ENCODE data around the gene ART4.
A peak's percentile ranks its signal among the peaks of the same experiment; 100 is the strongest.

Gene ART4

GRCh38 chr12:14834509-14834908 lies 8.8 kb downstream of the ART4 start:
- Histone ChIP-seq H3K27ac (ENCODE audit: low read length, poor library complexity, severe bottlenecking) (no peak overlapping the region), H3K4me3 (ENCODE audit: insufficient read depth in 1 of 2, low read depth in 1 of 2, low read length in 2 of 2) (no peak overlapping the region), H3K36me3 (ENCODE audit: control insufficient read depth in 1 of 2, insufficient read depth in 2 of 2, low read depth in 1 of 2, low read length in 2 of 2) (no peaks in the 10 kb centered on the region), H3K9ac (ENCODE audit: low read length) (no peak overlapping the region), H2BK15ac (ENCODE audit: low read depth, poor library complexity, severe bottlenecking) (no peak overlapping the region), H2BK5ac (ENCODE audit: low read depth, low read length, poor library complexity, severe bottlenecking) (no peak overlapping the region), H2BK12ac (ENCODE audit: low read length in 2 of 2) (no peak overlapping the region), H3K9me3 (ENCODE audit: control insufficient read depth, low read length) (no peaks in the 10 kb centered on the region), H3K4me2 (ENCODE audit: low read length, poor library complexity, severe bottlenecking) (no peak overlapping the region), H4K8ac (ENCODE audit: low read length) (no peak overlapping the region), H3K4ac (ENCODE audit: low read depth in 1 of 2, low read length in 2 of 2) (no peak overlapping the region), H3K4me1 (ENCODE audit: control insufficient read depth, insufficient read depth, low read depth, low read length) (peaks cover 1% of the 10 kb centered on the region), H2AK5ac (ENCODE audit: low read length, severe bottlenecking) (no peak overlapping the region), H4K91ac (ENCODE audit: low read length) (no peak overlapping the region), H3K23ac (ENCODE audit: low read length in 2 of 2) (no peak overlapping the region), H3K14ac (ENCODE audit: low read length in 2 of 2) (no peak overlapping the region), H2BK120ac (ENCODE audit: low read depth, low read length) (no peak overlapping the region), H3K27me3 (ENCODE audit: control insufficient read depth in 1 of 2, insufficient read depth in 1 of 2, low read length in 2 of 2) (no peaks in the 10 kb centered on the region), H2AFZ (ENCODE audit: low read depth, low read length) (no peak overlapping the region), H3K18ac (ENCODE audit: low read depth in 1 of 2, low read length in 2 of 2) (no peak overlapping the region), H3K79me1 (replicated peaks; ENCODE audit: low read length, poor library complexity, severe bottlenecking) (no peaks in the 10 kb centered on the region)
- DNase-seq, result peak; percentile 38

- Histone ChIP-seq H3K4me2 (ENCODE audit: low read length, poor library complexity, severe bottlenecking) (no peak overlapping the region), H4K8ac (ENCODE audit: low read length) (no peak overlapping the region), H2BK12ac (ENCODE audit: low read length in 2 of 2) (no peak overlapping the region), H3K27me3 (ENCODE audit: control insufficient read depth in 1 of 2, insufficient read depth in 1 of 2, low read length in 2 of 2) (no peaks in the 10 kb centered on the region), H3K9ac (ENCODE audit: low read length) (no peak overlapping the region), H2BK15ac (ENCODE audit: low read depth, poor library complexity, severe bottlenecking) (no peak overlapping the region), H2BK5ac (ENCODE audit: low read depth, low read length, poor library complexity, severe bottlenecking) (no peak overlapping the region), H3K79me1 (replicated peaks; ENCODE audit: low read length, poor library complexity, severe bottlenecking) (no peaks in the 10 kb centered on the region), H2AFZ (ENCODE audit: low read depth, low read length) (no peak overlapping the region), H3K18ac (ENCODE audit: low read depth in 1 of 2, low read length in 2 of 2) (no peak overlapping the region), H3K27ac (ENCODE audit: low read length, poor library complexity, severe bottlenecking) (no peak overlapping the region), H3K9me3 (ENCODE audit: control insufficient read depth, low read length) (no peaks in the 10 kb centered on the region), H4K91ac (ENCODE audit: low read length) (no peak overlapping the region), H2AK5ac (ENCODE audit: low read length, severe bottlenecking) (no peak overlapping the region), H3K36me3 (ENCODE audit: control insufficient read depth in 1 of 2, insufficient read depth in 2 of 2, low read depth in 1 of 2, low read length in 2 of 2) (no peaks in the 10 kb centered on the region), H3K4ac (ENCODE audit: low read depth in 1 of 2, low read length in 2 of 2) (no peak overlapping the region), H3K4me1 (ENCODE audit: control insufficient read depth, insufficient read depth, low read depth, low read length) (peaks cover 1% of the 10 kb centered on the region), H3K4me3 (ENCODE audit: insufficient read depth in 1 of 2, low read depth in 1 of 2, low read length in 2 of 2) (no peak overlapping the region), H2BK120ac (ENCODE audit: low read depth, low read length) (no peak overlapping the region), H3K14ac (ENCODE audit: low read length in 2 of 2) (no peak overlapping the region), H3K23ac (ENCODE audit: low read length in 2 of 2) (no peak overlapping the region)
- peak; percentile 64 for DNase-seq
- 0% methylated on average over 1 of the region's 1 CpG for WGBS
Measured at GRCh38 chr12:14833952-14834351, 9.4 kb downstream of the ART4 start.

GRCh38 chr12:14833336-14833735 lies 10.0 kb downstream of the ART4 start:
- no peak overlapping the region for H4K8ac ChIP-seq (ENCODE audit: low read length)
- H3K23ac ChIP-seq (ENCODE audit: low read length in 2 of 2), result no peak overlapping the region
- H3K14ac ChIP-seq (ENCODE audit: low read length in 2 of 2), result no peak overlapping the region
- no peaks in the 10 kb centered on the region for H3K79me1 ChIP-seq (replicated peaks; ENCODE audit: low read length, poor library complexity, severe bottlenecking)
- H2AFZ ChIP-seq (ENCODE audit: low read depth, low read length), result no peak overlapping the region
- no peak overlapping the region for H3K18ac ChIP-seq (ENCODE audit: low read depth in 1 of 2, low read length in 2 of 2)
- no peaks in the 10 kb centered on the region for H3K9me3 ChIP-seq (ENCODE audit: control insufficient read depth, low read length)
- H3K27ac ChIP-seq (ENCODE audit: low read length, poor library complexity, severe bottlenecking), result no peak overlapping the region
- H2BK5ac ChIP-seq (ENCODE audit: low read depth, low read length, poor library complexity, severe bottlenecking), result no peak overlapping the region
- no peak overlapping the region for H3K9ac ChIP-seq (ENCODE audit: low read length)
- DNase-seq, result no peak
- no peaks in the 10 kb centered on the region for H3K36me3 ChIP-seq (ENCODE audit: control insufficient read depth in 1 of 2, insufficient read depth in 2 of 2, low read depth in 1 of 2, low read length in 2 of 2)
- H3K4me3 ChIP-seq (ENCODE audit: insufficient read depth in 1 of 2, low read depth in 1 of 2, low read length in 2 of 2), result no peak overlapping the region
- no peak overlapping the region for H2BK12ac ChIP-seq (ENCODE audit: low read length in 2 of 2)
- no peak overlapping the region for H4K91ac ChIP-seq (ENCODE audit: low read length)
- no peak overlapping the region for H2AK5ac ChIP-seq (ENCODE audit: low read length, severe bottlenecking)
- no peak overlapping the region for H2BK15ac ChIP-seq (ENCODE audit: low read depth, poor library complexity, severe bottlenecking)
- no peak overlapping the region for H3K4me2 ChIP-seq (ENCODE audit: low read length, poor library complexity, severe bottlenecking)
- no peaks in the 10 kb centered on the region for H3K27me3 ChIP-seq (ENCODE audit: control insufficient read depth in 1 of 2, insufficient read depth in 1 of 2, low read length in 2 of 2)
- H2BK120ac ChIP-seq (ENCODE audit: low read depth, low read length), result no peak overlapping the region
- H3K4me1 ChIP-seq (ENCODE audit: control insufficient read depth, insufficient read depth, low read depth, low read length), result peaks cover 1% of the 10 kb centered on the region
- no CpG with 5 or more reads among the region's 3 CpGs for WGBS
- no peak overlapping the region for H3K4ac ChIP-seq (ENCODE audit: low read depth in 1 of 2, low read length in 2 of 2)

- Histone ChIP-seq H4K91ac (ENCODE audit: low read length) (no peak overlapping the region), H3K4ac (ENCODE audit: low read depth in 1 of 2, low read length in 2 of 2) (no peak overlapping the region), H3K79me1 (replicated peaks; ENCODE audit: low read length, poor library complexity, severe bottlenecking) (no peaks in the 10 kb centered on the region), H2AFZ (ENCODE audit: low read depth, low read length) (no peak overlapping the region), H3K23ac (ENCODE audit: low read length in 2 of 2) (no peak overlapping the region), H3K27ac (ENCODE audit: low read length, poor library complexity, severe bottlenecking) (no peak overlapping the region), H3K4me3 (ENCODE audit: insufficient read depth in 1 of 2, low read depth in 1 of 2, low read length in 2 of 2) (no peak overlapping the region), H3K9me3 (ENCODE audit: control insufficient read depth, low read length) (no peaks in the 10 kb centered on the region), H2BK15ac (ENCODE audit: low read depth, poor library complexity, severe bottlenecking) (no peak overlapping the region), H3K27me3 (ENCODE audit: control insufficient read depth in 1 of 2, insufficient read depth in 1 of 2, low read length in 2 of 2) (no peaks in the 10 kb centered on the region), H2AK5ac (ENCODE audit: low read length, severe bottlenecking) (no peak overlapping the region), H3K36me3 (ENCODE audit: control insufficient read depth in 1 of 2, insufficient read depth in 2 of 2, low read depth in 1 of 2, low read length in 2 of 2) (no peaks in the 10 kb centered on the region), H3K4me1 (ENCODE audit: control insufficient read depth, insufficient read depth, low read depth, low read length) (no peaks in the 10 kb centered on the region), H3K18ac (ENCODE audit: low read depth in 1 of 2, low read length in 2 of 2) (no peak overlapping the region), H2BK5ac (ENCODE audit: low read depth, low read length, poor library complexity, severe bottlenecking) (no peak overlapping the region), H4K8ac (ENCODE audit: low read length) (no peak overlapping the region), H3K14ac (ENCODE audit: low read length in 2 of 2) (no peak overlapping the region), H2BK12ac (ENCODE audit: low read length in 2 of 2) (no peak overlapping the region), H3K9ac (ENCODE audit: low read length) (no peak overlapping the region), H3K4me2 (ENCODE audit: low read length, poor library complexity, severe bottlenecking) (no peak overlapping the region), H2BK120ac (ENCODE audit: low read depth, low read length) (peak overlapping the region; percentile 49)
- DNase-seq, result peak; percentile 25
Measured at GRCh38 chr12:14828892-14829291, 14.4 kb downstream of the ART4 start.
